Measurements from ENCODE around the gene PPP1R9B. TPM values are rescaled to one million over a fixed set of nuclear protein-coding genes. Genes with fewer than 3 reads are reported as not detected.

PPP1R9B gene
- total and polyA plus RNA-seq, 2 of the 8 experiments (the other 6 are each of a cell fraction or from before 2014, with no cell fraction given), result 5.2 to 13.1 TPM

- TF ChIP-seq CTBP2 (IDR thresholded peaks at IDR 0.05; ENCODE audit: borderline replicate concordance, insufficient read depth, insufficient read length, low read length) (no peak), SP2 (IDR thresholded peaks at IDR 0.05; ENCODE audit: low read length) (no peak), CREB1 (IDR thresholded peaks at IDR 0.05) (no peak), CHD1 (IDR thresholded peaks at IDR 0.05; ENCODE audit: low read depth, low read length) (no peak)
These were observed 47.2 kb downstream of the PPP1R9B start (continued) for GRCh38 chr17:50103252-50103651.
